ENCODE results near the gene F11R. TPM values are rescaled to one million over a fixed set of nuclear protein-coding genes. Genes with fewer than 3 reads are reported as not detected.

The F11R gene
- total and polyA plus RNA-seq, 2 of the 4 experiments (the other 2 are of a cell fraction), result 0.79 to 2.2 TPM

- in situ Hi-C loops (cut with MboI; ENCODE audit: low sequenced_read_pairs) (no loop called here), intact Hi-C loops (cut with micrococcal nuclease) (no loop called here), dilution Hi-C loops (cut with HindIII; ENCODE audit: low sequenced_read_pairs, unreplicated experiment) (no loop called here)
- Histone ChIP-seq H2BK15ac (ENCODE audit: low read depth, low read length) (no peak overlapping the region), H3K36me3 (ENCODE audit: control insufficient read depth, insufficient read depth, low read length) (no peaks in the 10 kb centered on the region), H2AK9ac (replicated peaks; ENCODE audit: low read depth, low read length, poor library complexity) (no peak overlapping the region), H2BK20ac (ENCODE audit: low read depth, low read length) (no peak overlapping the region), H3K9me1 (ENCODE audit: insufficient read depth, low read length) (no peaks in the 10 kb centered on the region), H3K23ac (ENCODE audit: low read depth, low read length) (no peak overlapping the region), H3K14ac (replicated peaks; ENCODE audit: low read depth, low read length) (no peak overlapping the region), H4K91ac (ENCODE audit: insufficient read depth, low read depth, low read length) (no peak overlapping the region), H3K4me3 (ENCODE audit: insufficient read depth, low read depth, low read length) (no peak overlapping the region), H2BK120ac (ENCODE audit: low read depth, low read length) (no peak overlapping the region), H3K18ac (ENCODE audit: low read depth, low read length) (no peak overlapping the region), H3K4me1 (ENCODE audit: control insufficient read depth, insufficient read depth, low read length) (no peaks in the 10 kb centered on the region), H3K9me3 (ENCODE audit: control insufficient read depth, insufficient read depth, low read length) (no peaks in the 10 kb centered on the region), H3K56ac (ENCODE audit: extremely low read depth, insufficient read depth, low read length) (no peak overlapping the region), H4K20me1 (ENCODE audit: insufficient read depth, low read length) (no peaks in the 10 kb centered on the region), H3K9ac (ENCODE audit: low read depth, low read length) (no peak overlapping the region), H4K5ac (ENCODE audit: low read depth, low read length) (no peak overlapping the region), H3K27ac (ENCODE audit: insufficient read depth, low read length) (no peak overlapping the region), H2AFZ (replicated peaks; ENCODE audit: low read length, poor library complexity) (no peak overlapping the region), H3K4me2 (ENCODE audit: low read depth, low read length) (no peak overlapping the region), H4K8ac (ENCODE audit: low read depth in 2 of 2, low read length in 2 of 2) (no peak overlapping the region), H2BK5ac (ENCODE audit: low read depth, low read length, poor library complexity, severe bottlenecking) (no peak overlapping the region), H3K27me3 (ENCODE audit: control insufficient read depth, insufficient read depth, low read length) (no peaks in the 10 kb centered on the region), H3K79me1 (ENCODE audit: low read depth in 1 of 2, low read length in 2 of 2) (no peaks in the 10 kb centered on the region), H2AK5ac (ENCODE audit: low read depth, low read length) (no peak overlapping the region), H3K4ac (ENCODE audit: low read depth, low read length) (no peak overlapping the region)
- DNase-seq (peak; percentile 21), ATAC-seq (ENCODE audit: low read depth) (no peak)
- WGBS, 2 experiments (ENCODE audit: extremely low coverage in 2 of 2, insufficient read length in 1 of 2), result no CpG with 5 or more reads among the region's 3 CpGs
- ChIA-PET CTCF (no interaction called here), POLR2A (ENCODE audit: unreplicated experiment) (no interaction called here)
- BruUV-seq (replicated peaks), result no TSS peak
- TF ChIP-seq MXI1 (IDR thresholded peaks at IDR 0.05; ENCODE audit: borderline replicate concordance, low read depth, low read length), result no peak
Observed at GRCh38 chr1:161052899-161053298, 31.9 kb upstream of the F11R start.

All from IMR-90 (cell line).